Heart left ventricle (tissue), 16 donors: Measurements from ENCODE around the gene HMGCS2. TPM values are rescaled to one million over a fixed set of nuclear protein-coding genes. Genes with fewer than 3 reads are reported as not detected.

Experiments
- ATAC-seq, 4 donors: fragments of 200-7000 bp; cut with Tn5 transposase; one replicate each; pipeline ENCODE4 v1.9.1; 2020 to 2022; ENCODE audit warnings: moderate library complexity in 4 of 4, mild to moderate bottlenecking in 3 of 4, moderate number of reproducible peaks in 1 of 4
- DNase-seq, 5 donors: peaks; one replicate each; pipeline ENCODE4 v3.0.0-alpha.2; 2020
- H3K27ac ChIP-seq, 12 donors: fragments of 200-600 bp; sonication (generic) in 4 of 12; one replicate each; pipeline versions ENCODE4 v1.5.0 to v1.8.0; 2016 to 2022; ENCODE audit warnings: mild to moderate bottlenecking in 2 of 12
- H3K27me3 ChIP-seq, 9 donors: fragments of 200-600 bp; sonication (generic) in 2 of 9; one replicate each; pipeline versions ENCODE4 v1.5.1 to v1.8.0; 2016 to 2022; ENCODE audit warnings: mild to moderate bottlenecking in 3 of 9
- H3K36me3 ChIP-seq, 9 donors: fragments of 200-600 bp; sonication (generic) in 2 of 9; one replicate each; pipeline versions ENCODE4 v1.5.0 to v1.8.0; 2018 to 2022; ENCODE audit warnings: mild to moderate bottlenecking in 2 of 9
- H3K4me1 ChIP-seq, 12 donors: fragments of 200-600 bp; sonication (generic) in 4 of 12; one replicate each; pipeline versions ENCODE4 v1.5.0 to v1.8.0; 2016 to 2022; ENCODE audit warnings: mild to moderate bottlenecking in 3 of 12
- H3K4me3 ChIP-seq, 12 donors: fragments of 200-600 bp; sonication (generic) in 4 of 12; one replicate each; pipeline versions ENCODE4 v1.5.0 to v1.8.0; 2017 to 2022; ENCODE audit warnings: mild to moderate bottlenecking in 9 of 12, moderate library complexity in 4 of 12
- H3K9me3 ChIP-seq, 12 donors: fragments of 200-600 bp; sonication (generic) in 4 of 12; one replicate each; pipeline versions ENCODE4 v1.5.0 to v1.8.0; 2016 to 2022; ENCODE audit warnings: mild to moderate bottlenecking in 1 of 12
- CTCF ChIP-seq, 12 donors: fragments of 200-600 bp; sonication (generic) in 4 of 12; IDR thresholded peaks; one replicate each; pipeline versions ENCODE4 v1.5.0 to v1.8.0; 2018 to 2022; ENCODE audit warnings: antibody characterized with exemption in 12 of 12, mild to moderate bottlenecking in 5 of 12
- POLR2A ChIP-seq, 2 donors: fragments of 450-650 bp; IDR thresholded peaks; one replicate each; pipeline ENCODE4 v1.6.1; 2017; ENCODE audit warnings: antibody characterized with exemption in 2 of 2, mild to moderate bottlenecking in 2 of 2, moderate library complexity in 2 of 2
- WGBS, 4 donors: extraction: QIAGEN DNeasy Blood & Tissue Kit in 2 of 4; methylation state at CpG; one replicate each; pipeline versions ENCODE4 v1.1.5 to v1.1.7; 2013 to 2018; 5-methylcytosine and 5-hydroxymethylcytosine counted together
- intact Hi-C, 10 donors: fragments of 100-400 bp; cut with DNase I; formaldehyde crosslinking; loops; one replicate each; pipeline versions ENCODE4 v1.11.1 to v1.14.2; 2022
- polyA plus RNA-seq, 2 donors: library from polyadenylated mRNA; stranded (reverse); fragments of 200-250 nt; gene quantifications; one replicate each; pipeline ENCODE4 v1.2.3, GENCODE V29; 2013
- total RNA-seq, 9 donors: library from RNA; depleted of rRNA in 2 of 9; stranded (reverse); fragments of >200 nt in 2 of 9; fragmentation: NEBNext Ultra II Directional in 3 of 9; extraction: Animal tissue kit (Norgen Biotek cat#: 25700) in 3 of 9; gene quantifications; one replicate each; pipeline versions ENCODE4 v1.1.0 to v1.2.4, GENCODE V29; 2016 to 2023
- donor health status: ischemic (EF 13 %, LVEDD 7.1; RV severe dilation, severe dysfunction).
- donor health status: healthy with polysubstance abuse.
- donor health status: DM: no; HTN: yes; CAD: no.
- donor health status: DM: no; HTN: no; CAD: no.
- donor health status: ischemic (EF 25% LVEDD 6.9; RV normal size, moderate dysfunction).
- donor health status: ischemic (EF 25% LVEDD 5.7; RV mildly dilated, moderate dysfunction).
- donor health status: healthy.
- donor health status: DM: yes; HTN: yes; CAD: no.
- donor health status: ischemic (EF 35%, LVEDD 5.7; RV mildly dilated, moderate dysfunction).
- donor health status: nonischemic (EF 11% LVEDD 7.7; RV severe dilation, severe dysfunction).
- donor health status: DM: yes; HTN: yes; CAD: no.
- donor health status: PGD.
- donor health status: ischemic (EF 29% LVEDD 5.4; RV normal size, mild dysfunction).
- donor health status: nonischemic (EF 23%, LVEDD 6.1; RV moderate dilation, normal function).

Gene HMGCS2
- total and polyA plus RNA-seq, 11 donors: 0.42 to 504 (median 15.5) TPM

- TF ChIP-seq CTCF (IDR thresholded peaks at IDR 0.05) (no peak), POLR2A (IDR thresholded peaks at IDR 0.05) (no peak)
- no peak overlapping the region for H3K4me3 ChIP-seq
- ATAC-seq: peak in 2 of 4 donors; percentile 83 to 89
- peak in 4 of 5 donors; percentile 25 to 74 (median 61) for DNase-seq
- intact Hi-C loops: no loop called here
- no peaks in the 10 kb centered on the region for H3K36me3 ChIP-seq
- no peaks in the 10 kb centered on the region for H3K27me3 ChIP-seq
- 75 to 81% (median 77%) methylated on average over 3 of the region's 3 CpGs for WGBS, 4 donors
- H3K27ac ChIP-seq: peak overlapping the region in 1 of 12 donors; percentile 1
- H3K4me1 ChIP-seq: peaks cover 0 to 10% (median 0%) of the 10 kb centered on the region in 12 donors
- H3K9me3 ChIP-seq: no peaks in the 10 kb centered on the region
Measured at GRCh38 chr1:119784191-119784781, 15.6 kb upstream of the HMGCS2 start.

- Histone ChIP-seq H3K4me3 (no peak overlapping the region), H3K36me3 (no peaks in the 10 kb centered on the region), H3K4me1 (peaks cover 0 to 10% (median 0%) of the 10 kb centered on the region in 12 donors), H3K27me3 (no peaks in the 10 kb centered on the region), H3K27ac (peak overlapping the region in 1 of 12 donors; percentile 1), H3K9me3 (no peaks in the 10 kb centered on the region)
- DNase-seq (no peak), ATAC-seq (no peak)
- intact Hi-C loops: no loop called here
- TF ChIP-seq CTCF (IDR thresholded peaks at IDR 0.05) (no peak), POLR2A (IDR thresholded peaks at IDR 0.05) (no peak)
- 75 to 81% (median 77%) methylated on average over 6 of the region's 6 CpGs for WGBS, 4 donors
Measured at GRCh38 chr1:119783354-119784185, 14.9 kb upstream of the HMGCS2 start.

GRCh38 chr1:119782631-119783325 lies 14.1 kb upstream of the HMGCS2 start:
- H3K27ac ChIP-seq: no peak overlapping the region
- ATAC-seq (no peak), DNase-seq (no peak)
- H3K4me1 ChIP-seq: peaks cover 0 to 10% (median 0%) of the 10 kb centered on the region in 12 donors
- no peaks in the 10 kb centered on the region for H3K36me3 ChIP-seq
- TF ChIP-seq CTCF (IDR thresholded peaks at IDR 0.05) (no peak), POLR2A (IDR thresholded peaks at IDR 0.05) (no peak)
- no peaks in the 10 kb centered on the region for H3K9me3 ChIP-seq
- no peak overlapping the region for H3K4me3 ChIP-seq
- 71 to 81% (median 78%) methylated on average over 7 of the region's 7 CpGs for WGBS, 4 donors
- no peaks in the 10 kb centered on the region for H3K27me3 ChIP-seq
- intact Hi-C loops: no loop called here
